SK-N-SH treated with all-trans-retinoic acid at 6 μM for 48 hours (cell line): Measurements from ENCODE around the gene LRMDA.

ENCODE experiments used
- ATAC-seq: fragments of 200-7000 bp; cut with Tn5 transposase; 3 replicates; pipeline ENCODE4 v1.9.1; 2020; ENCODE audit warnings: mild to moderate bottlenecking, moderate library complexity
- ESRRG ChIP-seq: fragments of 250-450 bp; sonication (Bioruptor Pico); IDR thresholded peaks from 2 replicates; pipeline ENCODE4 v1.6.1; 2021; ENCODE audit warnings: mild to moderate bottlenecking
- OSR1 ChIP-seq: fragments of 250-450 bp; sonication (Bioruptor Pico); IDR thresholded peaks from 2 replicates; pipeline ENCODE4 v1.8.0; 2022; ENCODE audit warnings: moderate library complexity, mild to moderate bottlenecking, inconsistent platforms
- PPARA ChIP-seq: fragments of 250-450 bp; sonication (Bioruptor Pico); IDR thresholded peaks from 2 replicates; pipeline ENCODE4 v1.5.0; 2020; ENCODE audit warnings: mild to moderate bottlenecking, borderline replicate concordance
- TOX ChIP-seq: fragments of 250-450 bp; sonication (Bioruptor Pico); IDR thresholded peaks from 2 replicates; pipeline ENCODE4 v1.8.0; 2021; ENCODE audit warnings: mild to moderate bottlenecking, moderate library complexity, borderline replicate concordance
- ZFP3 ChIP-seq: fragments of 250-450 bp; sonication (Bioruptor Pico); IDR thresholded peaks from 2 replicates; pipeline ENCODE4 v1.5.0; 2020; ENCODE audit warnings: mild to moderate bottlenecking, moderate library complexity
- ZNF70 ChIP-seq: fragments of 450-650 bp; formaldehyde crosslinking; IDR thresholded peaks from 2 replicates; pipeline ENCODE4 v1.5.0; 2020; ENCODE audit warnings: mild to moderate bottlenecking, moderate library complexity
- TF ChIP-seq, protein P1 (sequence below): fragments of 250-450 bp; sonication (Bioruptor Pico); IDR thresholded peaks from 2 replicates; pipeline ENCODE4 v1.8.0; 2021; ENCODE audit warnings: low read depth, mild to moderate bottlenecking, moderate library complexity, borderline replicate concordance
- TF ChIP-seq, protein P2 (sequence below): fragments of 250-450 bp; sonication (Bioruptor Pico); IDR thresholded peaks from 2 replicates; pipeline ENCODE4 v1.8.0; 2020; ENCODE audit warnings: mild to moderate bottlenecking, moderate library complexity, borderline replicate concordance
- TF ChIP-seq, protein P3 (sequence below): fragments of 250-450 bp; sonication (Bioruptor Pico); IDR thresholded peaks from 2 replicates; pipeline ENCODE4 v1.5.1; 2021; ENCODE audit warnings: mild to moderate bottlenecking, moderate library complexity
- TF ChIP-seq, protein P4 (sequence below): fragments of 250-450 bp; sonication (Bioruptor Pico); IDR thresholded peaks from 2 replicates; pipeline ENCODE4 v1.5.0; 2020; ENCODE audit warnings: mild to moderate bottlenecking, moderate library complexity

The LRMDA gene

DNA sequence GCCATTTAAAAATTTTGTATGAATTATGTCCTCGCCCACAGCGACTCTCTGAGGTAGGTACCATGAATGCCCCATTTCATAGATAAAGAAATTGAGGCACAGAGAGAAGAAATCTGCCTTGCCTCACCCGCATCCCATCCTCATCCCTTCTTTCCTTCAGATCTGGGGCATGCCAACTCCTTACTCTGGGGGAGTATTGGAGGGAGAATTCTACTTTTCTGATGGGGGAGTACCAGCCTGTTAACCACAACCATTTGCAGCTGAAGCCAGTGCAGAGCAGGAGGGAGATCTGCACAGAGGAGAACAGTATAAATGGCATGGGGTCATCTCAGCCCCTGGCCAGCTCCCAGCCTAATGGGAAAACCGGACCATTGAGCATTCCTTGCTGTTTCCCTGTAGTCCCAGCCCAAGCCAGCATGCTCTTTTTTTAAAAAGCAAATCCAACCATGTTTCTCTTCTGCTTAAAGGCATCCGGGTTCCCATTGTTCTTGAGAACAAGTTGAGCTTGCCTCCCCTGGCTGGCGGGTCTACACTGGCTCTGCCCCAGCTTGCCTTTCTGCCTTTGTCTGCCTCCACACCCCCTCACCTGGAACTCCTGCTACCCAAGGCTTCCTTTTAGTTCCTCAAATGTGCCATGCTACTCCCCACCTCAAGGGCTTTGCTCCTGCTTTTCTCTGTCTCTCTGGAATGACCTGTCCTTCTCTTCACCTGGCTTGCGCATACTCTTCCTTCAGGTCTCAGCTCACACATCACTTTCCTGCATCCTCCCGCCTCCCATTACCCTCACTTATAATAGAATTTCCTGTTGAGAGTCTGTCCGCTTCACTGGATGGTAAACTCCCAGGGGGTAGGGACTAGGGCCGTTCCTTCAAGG, 21.1 kb upstream of the LRMDA start (continued):
- TF ChIP-seq, protein P1, sequence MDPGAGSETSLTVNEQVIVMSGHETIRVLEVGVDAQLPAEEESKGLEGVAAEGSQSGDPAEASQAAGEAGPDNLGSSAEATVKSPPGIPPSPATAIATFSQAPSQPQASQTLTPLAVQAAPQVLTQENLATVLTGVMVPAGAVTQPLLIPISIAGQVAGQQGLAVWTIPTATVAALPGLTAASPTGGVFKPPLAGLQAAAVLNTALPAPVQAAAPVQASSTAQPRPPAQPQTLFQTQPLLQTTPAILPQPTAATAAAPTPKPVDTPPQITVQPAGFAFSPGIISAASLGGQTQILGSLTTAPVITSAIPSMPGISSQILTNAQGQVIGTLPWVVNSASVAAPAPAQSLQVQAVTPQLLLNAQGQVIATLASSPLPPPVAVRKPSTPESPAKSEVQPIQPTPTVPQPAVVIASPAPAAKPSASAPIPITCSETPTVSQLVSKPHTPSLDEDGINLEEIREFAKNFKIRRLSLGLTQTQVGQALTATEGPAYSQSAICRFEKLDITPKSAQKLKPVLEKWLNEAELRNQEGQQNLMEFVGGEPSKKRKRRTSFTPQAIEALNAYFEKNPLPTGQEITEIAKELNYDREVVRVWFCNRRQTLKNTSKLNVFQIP (CRISPR knock-in tag) = no peak
- TF ChIP-seq OSR1 = no peak

DNA sequence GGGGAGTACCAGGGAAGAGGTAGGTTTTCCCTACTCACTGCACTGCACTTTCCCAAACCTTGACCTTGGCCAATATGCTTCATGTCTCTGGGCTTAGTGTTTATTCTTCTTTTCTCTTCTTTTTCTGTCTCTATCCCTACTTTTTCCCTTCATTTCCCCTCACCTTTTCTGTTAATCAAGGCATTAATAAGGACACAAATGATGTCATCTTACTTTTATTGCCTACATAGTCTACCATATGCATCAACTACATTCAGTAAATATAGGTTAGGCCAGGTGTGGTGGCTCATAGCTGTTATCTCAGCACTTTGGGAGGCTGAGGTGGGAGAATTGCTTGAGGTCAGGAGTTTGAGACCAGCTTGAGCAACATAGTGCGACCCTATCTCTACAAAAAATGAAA, 16.9 kb upstream of the LRMDA start:
- TF ChIP-seq OSR1 = no peak
- TF ChIP-seq, protein P2, sequence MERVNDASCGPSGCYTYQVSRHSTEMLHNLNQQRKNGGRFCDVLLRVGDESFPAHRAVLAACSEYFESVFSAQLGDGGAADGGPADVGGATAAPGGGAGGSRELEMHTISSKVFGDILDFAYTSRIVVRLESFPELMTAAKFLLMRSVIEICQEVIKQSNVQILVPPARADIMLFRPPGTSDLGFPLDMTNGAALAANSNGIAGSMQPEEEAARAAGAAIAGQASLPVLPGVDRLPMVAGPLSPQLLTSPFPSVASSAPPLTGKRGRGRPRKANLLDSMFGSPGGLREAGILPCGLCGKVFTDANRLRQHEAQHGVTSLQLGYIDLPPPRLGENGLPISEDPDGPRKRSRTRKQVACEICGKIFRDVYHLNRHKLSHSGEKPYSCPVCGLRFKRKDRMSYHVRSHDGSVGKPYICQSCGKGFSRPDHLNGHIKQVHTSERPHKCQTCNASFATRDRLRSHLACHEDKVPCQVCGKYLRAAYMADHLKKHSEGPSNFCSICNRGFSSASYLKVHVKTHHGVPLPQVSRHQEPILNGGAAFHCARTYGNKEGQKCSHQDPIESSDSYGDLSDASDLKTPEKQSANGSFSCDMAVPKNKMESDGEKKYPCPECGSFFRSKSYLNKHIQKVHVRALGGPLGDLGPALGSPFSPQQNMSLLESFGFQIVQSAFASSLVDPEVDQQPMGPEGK (CRISPR knock-in tag) = no peak
- no peak for ATAC-seq

DNA sequence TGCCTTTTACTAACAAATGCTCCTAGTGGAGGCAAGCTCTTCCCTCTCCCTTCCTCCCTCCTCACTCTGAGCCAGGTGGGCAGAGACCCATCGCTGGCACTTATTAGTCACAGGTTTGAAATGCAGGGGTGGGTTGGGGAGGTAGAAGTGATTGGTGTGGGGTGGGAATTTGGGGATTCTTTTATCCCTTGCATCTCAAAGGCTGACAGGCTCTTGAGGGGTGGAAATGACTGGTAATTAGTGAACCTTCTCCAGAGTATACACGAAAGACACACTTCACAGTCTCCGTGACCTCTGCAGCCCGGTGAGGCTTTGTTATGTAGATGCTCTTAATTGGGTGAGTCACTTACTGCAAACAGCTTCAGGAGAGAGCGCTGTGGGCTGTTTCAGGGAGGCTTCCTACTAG, 13.9 kb upstream of the LRMDA start:
- peak; percentile 69 for ATAC-seq
- TF ChIP-seq ZFP3 = no peak
- TF ChIP-seq, protein P3, sequence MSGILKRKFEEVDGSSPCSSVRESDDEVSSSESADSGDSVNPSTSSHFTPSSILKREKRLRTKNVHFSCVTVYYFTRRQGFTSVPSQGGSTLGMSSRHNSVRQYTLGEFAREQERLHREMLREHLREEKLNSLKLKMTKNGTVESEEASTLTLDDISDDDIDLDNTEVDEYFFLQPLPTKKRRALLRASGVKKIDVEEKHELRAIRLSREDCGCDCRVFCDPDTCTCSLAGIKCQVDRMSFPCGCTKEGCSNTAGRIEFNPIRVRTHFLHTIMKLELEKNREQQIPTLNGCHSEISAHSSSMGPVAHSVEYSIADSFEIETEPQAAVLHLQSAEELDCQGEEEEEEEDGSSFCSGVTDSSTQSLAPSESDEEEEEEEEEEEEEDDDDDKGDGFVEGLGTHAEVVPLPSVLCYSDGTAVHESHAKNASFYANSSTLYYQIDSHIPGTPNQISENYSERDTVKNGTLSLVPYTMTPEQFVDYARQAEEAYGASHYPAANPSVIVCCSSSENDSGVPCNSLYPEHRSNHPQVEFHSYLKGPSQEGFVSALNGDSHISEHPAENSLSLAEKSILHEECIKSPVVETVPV (CRISPR knock-in tag) = no peak
- no peak for TF ChIP-seq TOX (CRISPR knock-in tag)
- TF ChIP-seq, protein P4, sequence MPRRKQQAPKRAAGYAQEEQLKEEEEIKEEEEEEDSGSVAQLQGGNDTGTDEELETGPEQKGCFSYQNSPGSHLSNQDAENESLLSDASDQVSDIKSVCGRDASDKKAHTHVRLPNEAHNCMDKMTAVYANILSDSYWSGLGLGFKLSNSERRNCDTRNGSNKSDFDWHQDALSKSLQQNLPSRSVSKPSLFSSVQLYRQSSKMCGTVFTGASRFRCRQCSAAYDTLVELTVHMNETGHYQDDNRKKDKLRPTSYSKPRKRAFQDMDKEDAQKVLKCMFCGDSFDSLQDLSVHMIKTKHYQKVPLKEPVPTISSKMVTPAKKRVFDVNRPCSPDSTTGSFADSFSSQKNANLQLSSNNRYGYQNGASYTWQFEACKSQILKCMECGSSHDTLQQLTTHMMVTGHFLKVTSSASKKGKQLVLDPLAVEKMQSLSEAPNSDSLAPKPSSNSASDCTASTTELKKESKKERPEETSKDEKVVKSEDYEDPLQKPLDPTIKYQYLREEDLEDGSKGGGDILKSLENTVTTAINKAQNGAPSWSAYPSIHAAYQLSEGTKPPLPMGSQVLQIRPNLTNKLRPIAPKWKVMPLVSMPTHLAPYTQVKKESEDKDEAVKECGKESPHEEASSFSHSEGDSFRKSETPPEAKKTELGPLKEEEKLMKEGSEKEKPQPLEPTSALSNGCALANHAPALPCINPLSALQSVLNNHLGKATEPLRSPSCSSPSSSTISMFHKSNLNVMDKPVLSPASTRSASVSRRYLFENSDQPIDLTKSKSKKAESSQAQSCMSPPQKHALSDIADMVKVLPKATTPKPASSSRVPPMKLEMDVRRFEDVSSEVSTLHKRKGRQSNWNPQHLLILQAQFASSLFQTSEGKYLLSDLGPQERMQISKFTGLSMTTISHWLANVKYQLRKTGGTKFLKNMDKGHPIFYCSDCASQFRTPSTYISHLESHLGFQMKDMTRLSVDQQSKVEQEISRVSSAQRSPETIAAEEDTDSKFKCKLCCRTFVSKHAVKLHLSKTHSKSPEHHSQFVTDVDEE (CRISPR knock-in tag) = no peak
- no peak for TF ChIP-seq ESRRG (CRISPR knock-in tag)
- no peak for TF ChIP-seq ZNF70 (CRISPR knock-in tag)
- TF ChIP-seq PPARA = no peak

DNA sequence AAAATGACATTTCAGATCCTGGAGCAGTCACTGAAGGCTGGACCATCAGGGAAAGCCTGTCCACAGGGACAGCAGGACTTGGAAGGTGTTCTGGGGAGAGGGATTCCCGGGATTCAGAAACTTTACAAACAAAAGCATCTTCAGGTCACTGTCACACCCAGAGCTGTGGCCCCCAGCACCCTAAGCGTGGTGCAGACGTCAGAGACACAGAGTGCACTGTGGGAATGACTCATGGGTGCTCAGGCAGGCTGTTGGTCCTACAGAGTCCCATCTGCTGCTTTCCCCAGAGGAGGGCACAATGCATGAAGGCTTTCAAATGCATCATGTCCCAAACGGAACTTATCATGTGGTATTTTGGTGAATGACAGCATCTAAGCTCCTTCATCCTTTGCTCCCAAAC, 13.1 kb upstream of the LRMDA start:
- TF ChIP-seq, protein P2 (CRISPR knock-in tag) = no peak

DNA sequence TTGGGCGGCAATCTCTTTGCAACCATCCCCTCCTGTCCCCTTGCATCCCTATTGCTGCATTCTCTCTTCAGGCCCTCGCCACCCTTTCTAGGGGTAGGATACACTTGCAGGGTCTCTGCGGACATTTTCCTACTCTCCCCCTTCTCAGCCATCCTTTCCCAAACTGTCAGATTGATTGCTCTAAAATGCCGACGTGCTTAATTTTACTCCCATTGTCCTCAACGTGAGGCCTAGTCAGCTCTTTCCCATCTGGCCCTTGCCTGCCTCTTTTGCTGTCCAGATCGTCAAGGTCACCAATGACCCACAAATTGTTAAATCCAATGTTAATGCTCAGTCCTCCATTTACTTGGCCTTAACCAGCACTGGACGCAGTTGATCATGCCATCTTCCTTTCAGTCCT, 12.7 kb upstream of the LRMDA start:
- TF ChIP-seq, protein P1 (CRISPR knock-in tag) = no peak
- no peak for ATAC-seq

More for the DNA sequence above, 13.1 kb upstream of the LRMDA start:
- 0 out of 3 replicates have a peak, but pooled peaks have one; percentile 25 for ATAC-seq
